ENCODE results near the gene PCLO.

The PCLO gene

GRCh38 chr7:83161899-83162401 lies 734 bp downstream of the PCLO start:
- peaks cover 2% of the 10 kb centered on the region for H3K4me1 ChIP-seq (ENCODE audit: control insufficient read depth, insufficient read depth, low read length)
- H3K27me3 ChIP-seq (ENCODE audit: control insufficient read depth in 1 of 2, insufficient read depth in 2 of 2, low read length in 2 of 2), result no peaks in the 10 kb centered on the region
- no peak overlapping the region for H3K27ac ChIP-seq (ENCODE audit: low read length)
- no peaks in the 10 kb centered on the region for H3K9me3 ChIP-seq (ENCODE audit: control insufficient read depth in 2 of 2, low read length in 2 of 2)
- peak overlapping the region; percentile 56 to 68 for H3K4me3 ChIP-seq (ENCODE audit: low read length in 2 of 2)
- H3K36me3 ChIP-seq (ENCODE audit: control insufficient read depth in 2 of 2, insufficient read depth in 2 of 2, low read length in 2 of 2), result no peaks in the 10 kb centered on the region
- H3K9ac ChIP-seq (ENCODE audit: low read length in 2 of 2), result no peak overlapping the region

DNA sequence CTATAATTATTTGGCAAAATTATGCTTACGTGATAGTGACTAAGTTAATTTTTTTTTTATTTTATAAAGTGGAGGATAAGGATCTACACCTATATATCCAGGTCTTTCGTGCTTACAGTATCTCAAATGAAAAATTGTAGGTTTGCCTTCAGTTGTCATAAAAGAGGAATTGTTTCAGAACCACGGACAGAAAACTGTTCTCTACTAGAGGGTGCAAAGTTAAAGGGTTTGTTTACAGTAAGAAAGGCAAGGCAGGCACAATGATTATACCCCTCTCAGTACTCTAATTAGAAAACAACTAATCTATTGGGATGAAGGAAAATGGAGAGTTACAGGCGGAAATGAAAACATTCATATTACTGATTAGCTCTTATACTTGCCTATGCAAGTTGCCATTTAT lies 1.5 kb downstream of the PCLO start:
- Histone ChIP-seq H3K4me3 (ENCODE audit: low read length in 2 of 2) (no peak overlapping the region), H3K9ac (ENCODE audit: low read length in 2 of 2) (no peak overlapping the region), H3K27ac (ENCODE audit: low read length) (no peak overlapping the region), H3K27me3 (ENCODE audit: control insufficient read depth in 1 of 2, insufficient read depth in 2 of 2, low read length in 2 of 2) (no peaks in the 10 kb centered on the region), H3K36me3 (ENCODE audit: control insufficient read depth in 2 of 2, insufficient read depth in 2 of 2, low read length in 2 of 2) (no peaks in the 10 kb centered on the region), H3K4me1 (ENCODE audit: control insufficient read depth, insufficient read depth, low read length) (peaks cover 2% of the 10 kb centered on the region), H3K9me3 (ENCODE audit: control insufficient read depth in 2 of 2, low read length in 2 of 2) (no peaks in the 10 kb centered on the region)

- Histone ChIP-seq H3K9ac (ENCODE audit: low read length in 2 of 2) (no peak overlapping the region), H3K27me3 (ENCODE audit: control insufficient read depth in 1 of 2, insufficient read depth in 2 of 2, low read length in 2 of 2) (no peaks in the 10 kb centered on the region), H3K9me3 (ENCODE audit: control insufficient read depth in 2 of 2, low read length in 2 of 2) (no peaks in the 10 kb centered on the region), H3K36me3 (ENCODE audit: control insufficient read depth in 2 of 2, insufficient read depth in 2 of 2, low read length in 2 of 2) (no peaks in the 10 kb centered on the region), H3K4me3 (ENCODE audit: low read length in 2 of 2) (no peak overlapping the region), H3K27ac (ENCODE audit: low read length) (no peak overlapping the region), H3K4me1 (ENCODE audit: control insufficient read depth, insufficient read depth, low read length) (peaks cover 2% of the 10 kb centered on the region)
Measured at GRCh38 chr7:83159731-83160130, 3.0 kb downstream of the PCLO start.

- Histone ChIP-seq H3K9ac (ENCODE audit: low read length in 2 of 2) (no peak overlapping the region), H3K27ac (ENCODE audit: low read length) (no peak overlapping the region), H3K9me3 (ENCODE audit: control insufficient read depth in 2 of 2, low read length in 2 of 2) (no peaks in the 10 kb centered on the region), H3K36me3 (ENCODE audit: control insufficient read depth in 2 of 2, insufficient read depth in 2 of 2, low read length in 2 of 2) (no peaks in the 10 kb centered on the region), H3K4me3 (ENCODE audit: low read length in 2 of 2) (no peak overlapping the region), H3K27me3 (ENCODE audit: control insufficient read depth in 1 of 2, insufficient read depth in 2 of 2, low read length in 2 of 2) (no peaks in the 10 kb centered on the region), H3K4me1 (ENCODE audit: control insufficient read depth, insufficient read depth, low read length) (no peaks in the 10 kb centered on the region)
Measured at GRCh38 chr7:83156006-83156405, 6.7 kb downstream of the PCLO start.

- H3K27me3 ChIP-seq (ENCODE audit: control insufficient read depth in 1 of 2, insufficient read depth in 2 of 2, low read length in 2 of 2), result no peaks in the 10 kb centered on the region
- no peaks in the 10 kb centered on the region for H3K4me1 ChIP-seq (ENCODE audit: control insufficient read depth, insufficient read depth, low read length)
- H3K36me3 ChIP-seq (ENCODE audit: control insufficient read depth in 2 of 2, insufficient read depth in 2 of 2, low read length in 2 of 2), result no peaks in the 10 kb centered on the region
- H3K9ac ChIP-seq (ENCODE audit: low read length in 2 of 2), result no peak overlapping the region
- no peak overlapping the region for H3K27ac ChIP-seq (ENCODE audit: low read length)
- no peaks in the 10 kb centered on the region for H3K9me3 ChIP-seq (ENCODE audit: control insufficient read depth in 2 of 2, low read length in 2 of 2)
- H3K4me3 ChIP-seq (ENCODE audit: low read length in 2 of 2), result no peak overlapping the region
Measured at GRCh38 chr7:83155407-83155806, 7.3 kb downstream of the PCLO start.

- no peaks in the 10 kb centered on the region for H3K36me3 ChIP-seq (ENCODE audit: control insufficient read depth in 2 of 2, insufficient read depth in 2 of 2, low read length in 2 of 2)
- no peak overlapping the region for H3K27ac ChIP-seq (ENCODE audit: low read length)
- no peak overlapping the region for H3K4me3 ChIP-seq (ENCODE audit: low read length in 2 of 2)
- no peak overlapping the region for H3K9ac ChIP-seq (ENCODE audit: low read length in 2 of 2)
- H3K4me1 ChIP-seq (ENCODE audit: control insufficient read depth, insufficient read depth, low read length), result no peaks in the 10 kb centered on the region
- no peaks in the 10 kb centered on the region for H3K9me3 ChIP-seq (ENCODE audit: control insufficient read depth in 2 of 2, low read length in 2 of 2)
- H3K27me3 ChIP-seq (ENCODE audit: control insufficient read depth in 1 of 2, insufficient read depth in 2 of 2, low read length in 2 of 2), result no peaks in the 10 kb centered on the region
Measured at GRCh38 chr7:83153419-83153818, 9.3 kb downstream of the PCLO start.

DNA sequence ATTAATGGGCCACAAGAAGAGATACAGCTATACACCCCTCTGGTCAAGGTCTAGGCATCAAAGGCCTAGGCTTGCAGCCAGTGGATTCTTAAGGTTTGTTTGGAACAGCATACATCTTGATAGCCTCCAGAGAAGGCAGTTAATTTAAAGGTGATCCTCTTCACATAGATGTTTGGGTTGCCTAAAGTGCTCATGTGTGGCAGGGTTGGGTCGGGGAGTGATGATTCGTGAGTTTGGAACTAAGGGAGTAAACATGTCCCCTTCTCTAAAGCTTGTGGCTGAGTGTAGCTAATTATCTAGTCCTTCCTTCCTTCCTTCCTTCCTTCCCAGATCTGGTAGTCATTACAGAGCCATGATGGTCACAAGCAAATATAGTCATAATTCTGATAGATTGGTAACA lies 12.4 kb downstream of the PCLO start:
- no peak overlapping the region for H3K4me3 ChIP-seq (ENCODE audit: low read length in 2 of 2)
- no peaks in the 10 kb centered on the region for H3K4me1 ChIP-seq (ENCODE audit: control insufficient read depth, insufficient read depth, low read length)
- no peaks in the 10 kb centered on the region for H3K9me3 ChIP-seq (ENCODE audit: control insufficient read depth in 2 of 2, low read length in 2 of 2)
- no peak overlapping the region for H3K9ac ChIP-seq (ENCODE audit: low read length in 2 of 2)
- no peak overlapping the region for H3K27ac ChIP-seq (ENCODE audit: low read length)
- H3K36me3 ChIP-seq (ENCODE audit: control insufficient read depth in 2 of 2, insufficient read depth in 2 of 2, low read length in 2 of 2), result no peaks in the 10 kb centered on the region
- H3K27me3 ChIP-seq (ENCODE audit: control insufficient read depth in 1 of 2, insufficient read depth in 2 of 2, low read length in 2 of 2), result no peaks in the 10 kb centered on the region

DNA sequence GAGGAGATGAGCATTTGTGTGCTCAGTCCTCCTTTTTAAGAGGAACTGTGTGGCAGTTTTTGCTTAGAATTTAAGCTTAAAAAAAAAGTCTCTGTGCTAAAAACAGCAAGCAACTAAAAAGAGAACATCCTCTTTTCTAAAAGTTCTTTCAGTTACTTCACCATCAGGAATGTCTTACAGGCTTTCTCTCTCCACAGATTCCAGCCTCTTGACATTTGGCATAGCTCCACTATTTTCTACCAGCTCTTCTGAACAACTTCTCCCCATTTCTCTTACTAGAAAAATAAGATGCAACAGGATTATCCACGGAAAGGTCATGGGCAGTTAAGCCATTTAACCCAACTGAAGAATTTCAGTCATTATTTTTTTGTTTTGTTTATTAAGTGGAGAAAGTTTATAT lies 13.2 kb downstream of the PCLO start:
- Histone ChIP-seq H3K36me3 (ENCODE audit: control insufficient read depth in 2 of 2, insufficient read depth in 2 of 2, low read length in 2 of 2) (no peaks in the 10 kb centered on the region), H3K4me1 (ENCODE audit: control insufficient read depth, insufficient read depth, low read length) (no peaks in the 10 kb centered on the region), H3K9me3 (ENCODE audit: control insufficient read depth in 2 of 2, low read length in 2 of 2) (no peaks in the 10 kb centered on the region), H3K27ac (ENCODE audit: low read length) (no peak overlapping the region), H3K27me3 (ENCODE audit: control insufficient read depth in 1 of 2, insufficient read depth in 2 of 2, low read length in 2 of 2) (no peaks in the 10 kb centered on the region), H3K9ac (ENCODE audit: low read length in 2 of 2) (no peak overlapping the region), H3K4me3 (ENCODE audit: low read length in 2 of 2) (no peak overlapping the region)

GRCh38 chr7:83148776-83149175 lies 13.9 kb downstream of the PCLO start:
- Histone ChIP-seq H3K9ac (ENCODE audit: low read length in 2 of 2) (no peak overlapping the region), H3K4me3 (ENCODE audit: low read length in 2 of 2) (no peak overlapping the region), H3K27ac (ENCODE audit: low read length) (no peak overlapping the region), H3K36me3 (ENCODE audit: control insufficient read depth in 2 of 2, insufficient read depth in 2 of 2, low read length in 2 of 2) (no peaks in the 10 kb centered on the region), H3K4me1 (ENCODE audit: control insufficient read depth, insufficient read depth, low read length) (no peaks in the 10 kb centered on the region), H3K27me3 (ENCODE audit: control insufficient read depth in 1 of 2, insufficient read depth in 2 of 2, low read length in 2 of 2) (no peaks in the 10 kb centered on the region), H3K9me3 (ENCODE audit: control insufficient read depth in 2 of 2, low read length in 2 of 2) (no peaks in the 10 kb centered on the region)

- no peaks in the 10 kb centered on the region for H3K27me3 ChIP-seq (ENCODE audit: control insufficient read depth in 1 of 2, insufficient read depth in 2 of 2, low read length in 2 of 2)
- no peaks in the 10 kb centered on the region for H3K9me3 ChIP-seq (ENCODE audit: control insufficient read depth in 2 of 2, low read length in 2 of 2)
- H3K27ac ChIP-seq (ENCODE audit: low read length), result no peak overlapping the region
- no peaks in the 10 kb centered on the region for H3K36me3 ChIP-seq (ENCODE audit: control insufficient read depth in 2 of 2, insufficient read depth in 2 of 2, low read length in 2 of 2)
- no peak overlapping the region for H3K9ac ChIP-seq (ENCODE audit: low read length in 2 of 2)
- no peak overlapping the region for H3K4me3 ChIP-seq (ENCODE audit: low read length in 2 of 2)
- no peaks in the 10 kb centered on the region for H3K4me1 ChIP-seq (ENCODE audit: control insufficient read depth, insufficient read depth, low read length)
Measured at GRCh38 chr7:83143107-83143506, 19.6 kb downstream of the PCLO start.

GRCh38 chr7:83142365-83142764 lies 20.3 kb downstream of the PCLO start:
- H3K27me3 ChIP-seq (ENCODE audit: control insufficient read depth in 1 of 2, insufficient read depth in 2 of 2, low read length in 2 of 2), result no peaks in the 10 kb centered on the region
- H3K9me3 ChIP-seq (ENCODE audit: control insufficient read depth in 2 of 2, low read length in 2 of 2), result no peaks in the 10 kb centered on the region
- no peak overlapping the region for H3K27ac ChIP-seq (ENCODE audit: low read length)
- no peaks in the 10 kb centered on the region for H3K4me1 ChIP-seq (ENCODE audit: control insufficient read depth, insufficient read depth, low read length)
- no peak overlapping the region for H3K9ac ChIP-seq (ENCODE audit: low read length in 2 of 2)
- H3K36me3 ChIP-seq (ENCODE audit: control insufficient read depth in 2 of 2, insufficient read depth in 2 of 2, low read length in 2 of 2), result no peaks in the 10 kb centered on the region
- no peak overlapping the region for H3K4me3 ChIP-seq (ENCODE audit: low read length in 2 of 2)
